ENCODE data around the gene TAAR8.
"Not testable (repeated sequence)": the region's sequence is repeated elsewhere in the genome, so short reads cannot be mapped to it uniquely, and the experiment has no call there.

TAAR8 gene

DNA sequence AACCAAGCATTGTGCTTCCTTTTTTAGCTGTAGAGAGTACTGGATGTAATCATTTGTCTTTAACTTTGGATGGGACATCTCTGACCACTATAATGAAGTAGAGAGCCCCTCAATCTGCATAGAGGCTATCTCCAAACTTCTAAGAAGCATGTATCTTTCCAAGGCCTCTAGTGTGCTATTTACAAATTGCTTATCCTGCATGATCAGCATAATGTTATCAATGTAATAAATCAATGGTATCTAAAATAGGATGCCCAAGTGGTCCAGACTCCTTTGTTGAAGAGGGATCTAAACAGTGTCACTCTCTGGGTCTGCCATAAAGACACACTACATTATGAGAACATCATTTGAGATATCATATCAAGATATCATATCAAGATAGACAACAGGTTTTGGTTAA, 7.6 kb upstream of the TAAR8 start:
- no peak for DNase-seq (ENCODE audit: low spot score)

DNA sequence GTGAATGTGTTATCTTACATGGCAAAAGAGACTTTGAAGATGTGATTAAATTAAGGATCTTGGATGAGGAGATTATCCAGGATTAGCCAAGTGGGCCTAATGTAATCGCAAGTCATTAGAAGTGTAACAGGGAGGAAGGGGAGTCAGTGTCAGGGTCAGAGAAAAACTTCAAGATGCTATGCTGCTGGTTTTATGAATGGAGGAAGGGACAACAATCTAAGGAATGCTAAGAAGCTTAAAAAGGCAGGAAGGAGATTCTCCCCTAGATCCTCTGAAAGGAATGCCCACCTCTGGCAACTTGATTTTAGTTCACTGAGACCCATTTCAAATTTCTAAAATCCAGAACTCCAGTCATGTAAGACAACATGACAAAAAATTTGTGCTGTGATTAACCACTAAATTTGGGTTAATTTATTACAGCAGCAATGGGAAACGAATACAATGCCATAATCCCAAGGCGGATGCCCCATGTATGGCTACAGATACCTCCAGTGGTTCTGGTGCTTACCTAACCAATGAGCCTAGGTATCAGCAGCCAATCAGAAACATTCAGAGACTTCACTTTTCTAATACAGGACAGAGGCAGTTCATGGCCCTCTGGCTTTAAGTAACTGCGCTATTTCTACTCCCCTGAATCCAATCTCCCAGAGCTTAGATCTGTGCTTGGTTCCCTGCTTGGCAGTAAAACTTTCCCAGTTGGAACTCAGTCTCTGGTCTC, 3.6 kb upstream of the TAAR8 start:
- no peak for DNase-seq (ENCODE audit: low spot score)

DNA sequence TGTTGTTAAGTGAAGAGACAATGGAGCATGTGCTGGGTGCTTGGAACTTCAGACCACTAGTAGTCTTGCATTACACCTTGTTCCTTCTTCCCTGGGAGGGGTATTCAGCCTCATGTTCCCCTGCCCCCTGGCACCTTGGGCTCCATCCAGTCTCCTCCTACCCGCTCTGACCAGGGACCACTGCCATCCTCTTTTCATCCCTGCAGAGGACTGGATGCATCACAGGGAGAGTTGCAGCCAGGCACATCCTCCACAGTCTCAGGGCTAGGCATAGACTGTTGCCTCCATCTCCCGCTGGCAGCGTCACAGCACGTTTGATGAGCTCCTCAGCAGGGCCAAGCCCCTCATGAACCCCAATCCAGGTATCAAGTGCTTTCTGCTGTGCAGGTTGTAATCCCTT, 1.3 kb upstream of the TAAR8 start:
- DNase-seq (ENCODE audit: low spot score), result no peak

DNA sequence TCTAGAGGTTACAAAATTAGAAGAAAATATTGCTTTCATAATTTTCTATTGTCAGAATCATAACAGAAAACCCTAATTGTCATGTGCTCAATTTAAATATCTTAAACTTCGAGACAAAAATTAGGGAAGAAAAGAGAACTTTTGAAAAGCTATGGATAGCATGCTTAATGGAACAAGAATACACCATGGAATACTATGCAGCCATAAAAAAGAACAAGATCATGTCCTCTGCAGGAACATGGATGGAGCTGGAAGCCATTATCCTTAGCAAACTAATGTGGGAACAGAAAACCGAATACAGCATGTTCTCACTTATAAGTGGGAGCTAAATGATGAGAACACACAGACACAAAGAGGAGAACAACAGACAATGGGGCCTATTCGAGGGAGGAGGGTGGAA, 7.6 kb downstream of the TAAR8 start:
- DNase-seq (ENCODE audit: low spot score), result not testable (repeated sequence)

DNA sequence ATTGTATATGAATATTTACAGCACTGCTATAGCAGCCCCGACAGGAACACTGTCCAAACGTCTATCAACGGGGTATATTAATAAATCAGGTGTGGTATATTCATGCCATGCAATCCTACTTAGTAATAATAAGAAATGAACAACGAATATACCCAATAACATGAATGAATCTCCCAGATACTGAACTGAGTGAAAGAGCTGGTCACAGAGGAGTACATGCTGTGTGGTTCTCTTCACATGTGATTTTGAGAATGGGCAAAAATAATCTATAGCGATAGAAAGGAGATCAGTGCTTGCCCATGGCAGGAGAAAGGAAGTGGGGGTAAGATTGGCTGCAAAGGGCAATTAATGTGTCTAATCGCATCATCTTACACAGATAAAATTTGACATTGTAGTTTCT, 13.9 kb downstream of the TAAR8 start:
- DNase-seq (ENCODE audit: low spot score), result no peak

DNA sequence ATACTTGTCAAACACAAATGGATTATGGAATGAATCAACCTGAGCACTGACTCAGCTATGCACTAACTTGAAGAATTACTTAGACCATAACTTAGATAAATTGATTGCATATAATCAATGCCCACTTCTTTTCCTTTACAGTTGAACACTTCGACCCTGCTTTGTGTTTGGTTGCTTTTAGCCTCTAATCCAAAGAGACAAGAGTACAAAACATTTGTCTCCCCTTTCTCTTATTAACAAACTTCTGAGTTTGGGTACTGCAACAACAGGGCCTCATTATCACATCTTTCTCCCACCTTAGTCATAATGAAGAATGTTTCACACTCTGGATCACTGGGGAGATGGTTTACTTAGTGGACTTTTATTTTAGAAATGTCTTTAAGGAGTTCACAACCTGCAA, 15.1 kb downstream of the TAAR8 start:
- no peak for DNase-seq (ENCODE audit: low spot score)

DNA sequence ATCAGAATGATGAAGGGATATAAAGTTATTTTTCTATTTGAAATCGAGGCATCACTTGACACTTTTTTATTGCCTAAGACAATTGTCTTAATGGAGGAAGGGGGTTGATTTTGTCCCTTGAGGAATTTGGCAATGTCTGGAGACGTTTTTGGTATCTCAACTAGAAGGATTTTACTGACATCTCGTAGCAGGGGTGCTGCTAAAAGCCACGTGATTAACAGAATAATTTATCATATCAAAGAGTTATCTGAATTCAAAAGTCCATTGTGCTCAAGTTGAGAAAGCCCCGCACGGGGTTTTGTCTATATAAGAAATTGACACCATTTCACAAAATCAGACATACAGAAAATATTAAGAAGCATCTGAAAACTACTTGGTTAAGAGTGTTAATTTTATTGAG, 16.1 kb downstream of the TAAR8 start:
- no peak for DNase-seq (ENCODE audit: low spot score)

DNA sequence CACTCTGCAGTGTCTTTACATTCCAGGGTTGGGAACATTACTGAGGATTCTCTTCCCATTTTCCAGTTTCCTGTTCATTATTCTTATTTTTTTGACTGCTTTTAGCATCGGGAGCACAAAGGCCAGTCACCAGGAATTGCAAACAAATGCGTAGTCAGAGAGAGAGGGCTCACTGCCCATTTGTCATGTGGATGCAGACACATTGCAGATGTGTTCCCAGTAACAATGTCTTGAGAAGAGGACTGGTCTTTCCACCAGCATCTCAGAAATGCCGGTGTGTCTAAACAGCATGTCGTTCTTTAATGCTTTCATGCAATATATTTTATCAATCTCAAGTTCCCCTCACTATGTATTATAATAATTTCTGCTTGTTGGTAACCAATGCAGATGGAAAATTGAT, 16.7 kb downstream of the TAAR8 start:
- DNase-seq (ENCODE audit: low spot score), result peak; percentile 88

DNA sequence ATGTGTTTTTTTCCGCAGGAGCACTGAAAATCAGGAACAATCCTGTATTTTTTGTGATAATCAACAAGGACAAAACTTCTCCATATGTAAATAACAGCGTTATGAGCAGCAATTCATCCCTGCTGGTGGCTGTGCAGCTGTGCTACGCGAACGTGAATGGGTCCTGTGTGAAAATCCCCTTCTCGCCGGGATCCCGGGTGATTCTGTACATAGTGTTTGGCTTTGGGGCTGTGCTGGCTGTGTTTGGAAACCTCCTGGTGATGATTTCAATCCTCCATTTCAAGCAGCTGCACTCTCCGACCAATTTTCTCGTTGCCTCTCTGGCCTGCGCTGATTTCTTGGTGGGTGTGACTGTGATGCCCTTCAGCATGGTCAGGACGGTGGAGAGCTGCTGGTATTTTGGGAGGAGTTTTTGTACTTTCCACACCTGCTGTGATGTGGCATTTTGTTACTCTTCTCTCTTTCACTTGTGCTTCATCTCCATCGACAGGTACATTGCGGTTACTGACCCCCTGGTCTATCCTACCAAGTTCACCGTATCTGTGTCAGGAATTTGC, 17.8 kb downstream of the TAAR8 start, which contains the start of gene TAAR6:
Gene TAAR6, plus strand, starts transcription at position 102 of the 557 bp plus-strand sequence. Its CDS starts 0 bp downstream, at position 102.
- DNase-seq (ENCODE audit: low spot score), result peak; percentile 74

DNA sequence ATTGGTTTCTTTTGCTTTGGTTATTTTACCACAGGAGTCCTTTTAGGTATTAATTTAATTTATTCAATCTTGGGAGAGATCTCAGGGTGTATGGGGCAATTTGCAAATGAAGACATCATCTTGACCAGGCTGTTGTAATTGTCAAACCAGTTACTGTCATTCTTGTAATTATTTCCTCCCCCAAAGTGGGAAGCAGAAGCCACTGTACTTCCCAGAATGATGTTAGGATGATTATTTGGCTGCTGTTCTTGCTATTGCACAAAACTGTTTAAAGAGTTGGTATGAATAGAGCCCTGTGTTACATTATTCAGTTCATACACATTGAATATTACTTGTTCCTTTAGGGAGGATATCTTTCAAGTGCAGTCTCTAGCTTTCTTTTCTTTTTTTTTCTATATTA, 19.3 kb downstream of the TAAR8 start:
- no peak for DNase-seq (ENCODE audit: low spot score)

DNA sequence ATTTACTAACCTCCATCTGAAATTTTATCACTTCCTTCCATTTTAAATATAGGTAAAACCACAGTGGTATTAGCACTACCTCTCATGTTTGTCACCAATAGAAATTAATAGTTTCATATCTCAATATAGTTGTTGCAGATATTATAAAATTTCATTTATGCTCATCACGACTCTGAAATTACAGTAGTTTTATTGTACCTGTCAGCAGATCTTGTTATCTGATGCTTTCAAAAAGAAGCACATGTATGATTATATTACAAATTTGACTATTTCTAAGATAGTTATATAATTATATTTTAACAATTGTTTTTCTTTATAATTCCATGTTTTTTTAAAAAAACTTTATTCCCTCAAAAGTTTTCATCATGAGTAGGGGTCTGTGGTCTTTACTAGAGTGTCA, 32.2 kb downstream of the TAAR8 start:
- no peak for DNase-seq (ENCODE audit: low spot score)

DNA sequence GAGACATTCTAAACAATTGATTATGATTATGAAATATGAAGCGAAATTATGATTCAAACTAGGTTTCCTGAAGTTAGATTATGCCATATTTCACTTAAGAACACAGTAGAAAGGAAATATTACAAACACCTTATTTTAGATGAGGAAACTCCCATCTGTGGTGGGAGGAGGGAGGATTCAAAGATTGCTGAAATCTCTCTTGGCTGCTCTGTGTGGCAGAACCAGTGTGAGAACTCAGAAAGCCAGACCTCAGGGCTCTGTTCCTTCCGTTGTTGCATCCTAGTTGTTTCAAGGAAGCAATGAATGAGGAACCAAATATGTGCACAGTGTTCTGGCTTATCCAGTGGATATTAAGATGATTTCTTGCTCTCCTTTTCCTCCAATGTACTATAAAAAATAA, 35.0 kb downstream of the TAAR8 start:
- no peak for DNase-seq (ENCODE audit: low spot score)

DNA sequence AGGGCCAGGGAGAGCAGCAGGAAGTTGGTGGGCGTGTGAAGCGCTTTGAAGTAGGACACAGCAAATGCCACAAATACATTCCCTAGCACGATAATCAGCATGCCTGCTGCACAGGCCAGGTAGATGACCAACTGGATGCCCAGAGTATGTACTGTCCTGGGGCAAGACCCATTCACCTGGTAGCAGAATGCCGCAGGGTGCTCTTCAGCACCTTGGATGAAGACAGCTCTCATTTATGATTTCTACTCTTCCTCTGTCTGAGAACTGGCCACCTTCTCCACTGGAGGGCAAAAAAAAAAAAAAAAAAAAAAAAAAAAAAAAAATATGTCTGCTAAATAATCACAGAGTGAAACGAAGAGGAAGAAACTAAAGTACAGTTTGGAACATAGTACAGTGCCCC, 37.0 kb downstream of the TAAR8 start, which contains the start of gene TAAR5:
Gene TAAR5, minus strand, starts transcription at position 288 of the 400 bp plus-strand sequence. Its CDS starts 55 bp downstream, at position 233.
- no peak for DNase-seq (ENCODE audit: low spot score)

DNA sequence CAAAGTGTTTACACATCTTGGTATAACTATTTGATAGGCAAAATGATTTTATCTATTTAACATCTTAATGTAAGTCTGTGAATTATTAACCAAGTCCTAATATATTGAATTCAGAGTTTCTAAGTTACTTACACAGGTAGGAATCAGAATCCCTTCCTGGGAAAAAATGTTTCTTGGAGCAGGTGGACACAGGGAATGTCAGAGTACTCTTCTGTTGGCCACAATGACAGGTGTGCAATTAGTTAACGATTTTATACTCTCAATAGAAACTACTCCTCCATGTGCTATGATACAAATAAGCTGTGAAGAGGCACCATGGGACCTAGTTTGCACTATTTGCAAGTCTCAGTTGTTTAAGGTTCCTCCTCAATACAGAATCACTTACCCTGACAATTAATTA, 37.9 kb downstream of the TAAR8 start:
- DNase-seq (ENCODE audit: low spot score), result no peak

DNA sequence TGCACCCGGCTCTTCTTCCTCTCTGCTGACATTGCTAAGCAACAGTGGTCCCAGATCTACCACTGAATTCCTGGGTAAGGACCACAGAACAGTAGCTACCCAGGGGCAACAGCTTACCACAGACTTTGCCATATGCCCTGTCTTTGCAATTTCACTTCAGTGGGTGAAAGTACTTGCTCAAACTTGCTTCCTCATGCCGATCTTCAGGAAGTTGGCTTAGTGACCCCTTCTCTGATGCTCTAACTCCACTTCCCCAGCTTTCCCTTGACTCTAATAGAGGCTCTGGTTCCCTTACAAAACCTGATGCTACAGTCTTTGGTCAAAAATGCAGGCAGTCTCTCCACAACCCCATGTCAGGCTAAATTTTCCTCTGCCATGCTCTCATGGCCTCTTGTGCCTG, 40.4 kb downstream of the TAAR8 start:
- DNase-seq (ENCODE audit: low spot score), result no peak

DNA sequence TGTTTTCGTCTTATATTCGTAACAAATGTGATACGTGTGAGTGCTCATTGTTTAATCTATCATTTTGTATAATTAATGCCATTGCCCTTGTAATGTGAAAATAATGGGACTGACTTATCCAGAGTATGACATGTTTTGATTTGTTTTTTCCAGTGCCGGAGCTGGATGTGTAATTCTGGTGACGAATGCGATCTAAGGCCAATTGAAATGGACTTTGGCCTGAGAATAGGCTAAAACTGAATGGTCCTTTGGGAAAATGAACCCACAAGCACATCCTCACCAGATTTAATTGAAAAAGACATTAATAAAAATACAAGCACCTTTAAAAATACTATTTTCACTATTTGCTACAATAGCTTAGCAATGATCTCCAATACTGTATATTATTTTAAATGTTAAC, 43.7 kb downstream of the TAAR8 start:
- DNase-seq (ENCODE audit: low spot score), result no peak

DNA sequence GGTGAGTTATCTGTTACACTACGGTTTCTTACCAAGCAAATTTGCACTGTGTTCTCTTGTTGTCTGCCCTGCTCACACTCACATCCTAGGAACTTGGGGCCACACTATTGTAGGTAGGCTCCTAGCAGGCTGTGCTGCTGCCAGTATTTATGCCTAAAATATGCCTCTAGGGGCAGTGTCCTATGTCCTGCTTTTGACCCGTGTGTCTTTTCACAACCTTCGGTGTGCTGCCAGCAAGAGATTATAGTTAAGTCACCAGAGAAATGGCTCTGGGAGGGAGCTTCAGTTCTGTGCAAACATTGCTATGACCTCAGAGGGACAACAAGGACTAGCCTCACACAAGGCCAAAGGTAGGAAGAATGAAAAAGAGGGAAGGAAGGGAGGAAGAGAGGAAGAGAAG, 46.0 kb downstream of the TAAR8 start:
- no peak for DNase-seq (ENCODE audit: low spot score)

DNA sequence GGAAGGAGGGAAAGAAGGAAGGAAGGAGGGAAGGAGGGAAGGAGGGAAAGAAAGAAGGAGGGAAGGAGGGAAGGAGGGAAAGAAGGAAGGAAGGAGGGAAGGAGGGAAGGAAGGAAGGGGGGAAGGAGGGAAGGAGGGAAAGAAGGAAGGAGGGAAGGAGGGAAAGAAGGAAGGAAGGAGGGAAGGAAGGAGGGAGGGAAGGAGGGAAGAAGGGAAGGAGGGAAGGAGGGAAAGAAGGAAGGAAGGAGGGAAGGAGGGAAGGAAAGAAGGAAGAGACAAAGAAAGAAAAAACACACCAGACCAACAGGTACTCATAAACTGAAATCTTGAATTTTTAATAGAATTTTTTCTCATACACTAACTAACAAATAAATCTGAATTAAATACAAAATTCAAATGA, 48.4 kb downstream of the TAAR8 start:
- DNase-seq (ENCODE audit: low spot score), result not testable (repeated sequence)

All from Ammon's horn (tissue), 1 donor.